K562 (cell line): ENCODE results near the gene FMNL2. TPM values are rescaled to one million over a fixed set of nuclear protein-coding genes. Genes with fewer than 3 reads are reported as not detected.

Experiments used
- ATAC-seq: fragments of 200-7000 bp; cut with Tn5 transposase; 3 replicates; pipeline ENCODE4 v1.9.1; 2020; ENCODE audit warnings: moderate library complexity
- BruUV-seq: library from RNA; stranded (reverse); fragments of 400-500 nt; replicated peaks from 2 replicates; lab custom pipeline; 2021; lab: Mats Ljungman, UMichigan
- CTCF ChIA-PET: fragments of 300-600 bp; formaldehyde crosslinking; extraction: SDS; loops from one replicate; lab custom pipeline; 2021; ENCODE audit warnings: low intra/inter-chr PET ratio; lab: Yijun Ruan, JAX
- POLR2A ChIA-PET: fragments of 300-600, 350-650 bp; sonication (Branson Sonifier 250); formaldehyde crosslinking; extraction: SDS; loops from one replicate; lab custom pipeline; 2021; ENCODE audit warnings: antibody characterized with exemption, inconsistent platforms; lab: Yijun Ruan, JAX
- DNase-seq, 4 experiments: peaks; one replicate each; pipeline versions ENCODE4 v3.0.0 to v3.0.0-alpha.2; 2011 to 2018; ENCODE audit warnings: low spot score in 3 of 4, mixed read lengths in 3 of 4; ENCODE audit errors: extremely low read depth in 1 of 4
- FAIRE-seq: peaks from 2 replicates; lab custom pipeline; 2011; peaks lifted over from hg19 to GRCh38; lab: Jason Lieb, UNC
- H2AFZ ChIP-seq: 2 replicates; pipeline ENCODE4 v1.6.0; 2011; ENCODE audit warnings: low read depth, low read length, control low read depth, inconsistent platforms
- H3K27ac ChIP-seq: fragments of 200-600 bp; 3 replicates; pipeline ENCODE4 v1.8.0; 2011; ENCODE audit warnings: low read depth, mild to moderate bottlenecking, control low read depth, inconsistent platforms, low read length, moderate library complexity, mixed read lengths; ENCODE audit errors: extremely low read depth
- H3K27me3 ChIP-seq, 2 experiments: fragments of 300-600 bp in 1 of 2; 2 replicates in 1 of 2; 3 replicates in 1 of 2; pipeline versions ENCODE4 v1.6.0 to v1.8.0; 2011; ENCODE audit warnings: inconsistent platforms in 2 of 2, low read length in 2 of 2, mild to moderate bottlenecking in 1 of 2, mixed read lengths in 1 of 2, moderate library complexity in 1 of 2; ENCODE audit not compliant: control insufficient read depth in 2 of 2, insufficient read depth in 2 of 2
- H3K36me3 ChIP-seq: fragments of 300-600 bp; 3 replicates; pipeline ENCODE4 v1.8.0; 2011; ENCODE audit warnings: mild to moderate bottlenecking, low read length, inconsistent platforms; ENCODE audit not compliant: control insufficient read depth, insufficient read depth
- H3K4me1 ChIP-seq, 2 experiments: fragments of 200-600 bp in 1 of 2; replicated peaks in 1 of 2; 2 replicates in 1 of 2; 3 replicates in 1 of 2; pipeline versions ENCODE4 v1.5.1 to v1.8.0; 2011; ENCODE audit warnings: inconsistent platforms in 2 of 2, low read length in 2 of 2, mild to moderate bottlenecking in 1 of 2, mixed read lengths in 1 of 2, moderate library complexity in 1 of 2; ENCODE audit not compliant: control insufficient read depth in 2 of 2, insufficient read depth in 2 of 2
- H3K4me2 ChIP-seq: 2 replicates; pipeline ENCODE4 v1.6.1; 2011; ENCODE audit warnings: low read length, control low read depth, inconsistent platforms, mixed read lengths; ENCODE audit not compliant: insufficient read depth
- H3K4me3 ChIP-seq: fragments of 200-600 bp; sonication (generic), shearing (Covaris generic); 2 replicates; pipeline ENCODE4 v1.5.1; 2016; ENCODE audit warnings: control low read depth, inconsistent platforms
- H3K79me2 ChIP-seq: fragments of 200-600 bp; 3 replicates; pipeline ENCODE4 v1.8.0; 2011; ENCODE audit warnings: low read length, inconsistent platforms; ENCODE audit not compliant: control insufficient read depth, insufficient read depth
- H3K9ac ChIP-seq, 2 experiments: 2 replicates each; pipeline versions ENCODE4 v1.6.0 to v1.6.1; 2011; ENCODE audit warnings: low read depth in 2 of 2, low read length in 2 of 2, control low read depth in 1 of 2, inconsistent platforms in 1 of 2, mild to moderate bottlenecking in 1 of 2, mixed read lengths in 1 of 2; ENCODE audit not compliant: insufficient read depth in 1 of 2
- H3K9me1 ChIP-seq: one replicate; pipeline ENCODE4 v1.6.0; 2011; ENCODE audit warnings: inconsistent platforms, mild to moderate bottlenecking, low read length, moderate library complexity; ENCODE audit not compliant: control insufficient read depth, insufficient read depth
- H3K9me3 ChIP-seq: replicated peaks from 2 replicates; pipeline ENCODE4 v1.5.1; 2011; ENCODE audit warnings: low read depth, low read length, inconsistent platforms; ENCODE audit not compliant: control insufficient read depth, insufficient read depth
- H4K20me1 ChIP-seq: replicated peaks from 2 replicates; pipeline ENCODE4 v1.6.1; 2011; ENCODE audit warnings: low read length, inconsistent platforms, mixed read lengths; ENCODE audit not compliant: control insufficient read depth, insufficient read depth
- FIP1L1 ChIP-seq: fragments of 200-400 bp; formaldehyde crosslinking; IDR thresholded peaks from 2 replicates; pipeline ENCODE4 v1.6.1; 2018; ENCODE audit warnings: mild to moderate bottlenecking, low read depth, low read length; ENCODE audit not compliant: poor library complexity, severe bottlenecking
- YY1 ChIP-seq, 3 experiments: IDR thresholded peaks; 2 replicates each; pipeline ENCODE4 v1.6.1; 2011; ENCODE audit warnings: low read length in 2 of 3, mild to moderate bottlenecking in 2 of 3, moderate library complexity in 2 of 3, borderline replicate concordance in 1 of 3, control low read depth in 1 of 3, low read depth in 1 of 3; ENCODE audit not compliant: insufficient read depth in 3 of 3, insufficient replicate concordance in 2 of 3, control insufficient read depth in 1 of 3, insufficient read length in 1 of 3; ENCODE audit errors: extremely low read depth in 1 of 3
- WGBS: fragments of 100-300 bp; shearing (Covaris generic); methylation state at CpG from one replicate; pipeline ENCODE4 v1.1.6; 2016; ENCODE audit warnings: low coverage, mixed read lengths; ENCODE audit not compliant: insufficient coverage; ENCODE audit errors: missing lambda C conversion rate; 5-methylcytosine and 5-hydroxymethylcytosine counted together
- in situ Hi-C: fragments of 300-500 bp; cut with MboI; formaldehyde crosslinking; loops from 4 replicates; pipeline ENCODE4 v1.15.0; 2018; ENCODE audit warnings: inconsistent platforms, mixed read lengths
- intact Hi-C: fragments of 100-400 bp; cut with micrococcal nuclease; formaldehyde crosslinking; loops from 2 replicates; pipeline ENCODE4 v1.14.2; 2022
- polyA plus RNA-seq, 8 experiments: library from polyadenylated mRNA; depleted of rRNA in 4 of 8; stranded (reverse) in 5 of 8; unstranded in 3 of 8; fragments of >200 nt; fragmentation: Nextera tagmentation in 2 of 8; fragmentation: Illumina TruSeq in 1 of 8; extraction: Ambion mirVana in 2 of 8; extraction: Trizol in 1 of 8; gene quantifications; 2 replicates each; pipeline versions ENCODE4 v1.2.1 to v1.2.3, GENCODE V29; 2011 to 2014; ENCODE audit warnings: inconsistent platforms in 1 of 8, missing spikeins in 1 of 8
- total RNA-seq, 7 experiments: library from RNA; depleted of rRNA in 6 of 7; stranded (reverse); fragments of >200 nt in 6 of 7; fragmentation: Illumina TruSeq in 2 of 7; extraction: Trizol in 2 of 7; gene quantifications; 2 replicates each; pipeline versions ENCODE4 v1.2.1 to v1.2.3, GENCODE V29; 2011 to 2021; ENCODE audit warnings: low replicate concordance in 1 of 7
- TF ChIP-seq, protein P1 (sequence below): fragments of 450-650 bp; IDR thresholded peaks from 2 replicates; pipeline ENCODE4 v1.6.1; 2016; ENCODE audit warnings: mild to moderate bottlenecking, moderate library complexity

The FMNL2 gene
- total and polyA plus RNA-seq, 9 of the 15 experiments (the other 6 are each of a cell fraction or from before 2014, with no cell fraction given): 0.15 to 0.49 (median 0.24) TPM; not detected in 1

- FAIRE-seq (no peak), DNase-seq (no peak), ATAC-seq (peak; percentile 50)
- TF ChIP-seq FIP1L1 (no peak), YY1 (IDR thresholded peaks at IDR 0.05; ENCODE audit: borderline replicate concordance in 1 of 3, control insufficient read depth in 1 of 3, extremely low read depth in 1 of 3, insufficient read depth in 3 of 3, insufficient read length in 1 of 3, insufficient replicate concordance in 2 of 3, low read depth in 1 of 3, low read length in 2 of 3) (peak in 1 of 3 experiments; percentile 7)
- TF ChIP-seq, protein P1, sequence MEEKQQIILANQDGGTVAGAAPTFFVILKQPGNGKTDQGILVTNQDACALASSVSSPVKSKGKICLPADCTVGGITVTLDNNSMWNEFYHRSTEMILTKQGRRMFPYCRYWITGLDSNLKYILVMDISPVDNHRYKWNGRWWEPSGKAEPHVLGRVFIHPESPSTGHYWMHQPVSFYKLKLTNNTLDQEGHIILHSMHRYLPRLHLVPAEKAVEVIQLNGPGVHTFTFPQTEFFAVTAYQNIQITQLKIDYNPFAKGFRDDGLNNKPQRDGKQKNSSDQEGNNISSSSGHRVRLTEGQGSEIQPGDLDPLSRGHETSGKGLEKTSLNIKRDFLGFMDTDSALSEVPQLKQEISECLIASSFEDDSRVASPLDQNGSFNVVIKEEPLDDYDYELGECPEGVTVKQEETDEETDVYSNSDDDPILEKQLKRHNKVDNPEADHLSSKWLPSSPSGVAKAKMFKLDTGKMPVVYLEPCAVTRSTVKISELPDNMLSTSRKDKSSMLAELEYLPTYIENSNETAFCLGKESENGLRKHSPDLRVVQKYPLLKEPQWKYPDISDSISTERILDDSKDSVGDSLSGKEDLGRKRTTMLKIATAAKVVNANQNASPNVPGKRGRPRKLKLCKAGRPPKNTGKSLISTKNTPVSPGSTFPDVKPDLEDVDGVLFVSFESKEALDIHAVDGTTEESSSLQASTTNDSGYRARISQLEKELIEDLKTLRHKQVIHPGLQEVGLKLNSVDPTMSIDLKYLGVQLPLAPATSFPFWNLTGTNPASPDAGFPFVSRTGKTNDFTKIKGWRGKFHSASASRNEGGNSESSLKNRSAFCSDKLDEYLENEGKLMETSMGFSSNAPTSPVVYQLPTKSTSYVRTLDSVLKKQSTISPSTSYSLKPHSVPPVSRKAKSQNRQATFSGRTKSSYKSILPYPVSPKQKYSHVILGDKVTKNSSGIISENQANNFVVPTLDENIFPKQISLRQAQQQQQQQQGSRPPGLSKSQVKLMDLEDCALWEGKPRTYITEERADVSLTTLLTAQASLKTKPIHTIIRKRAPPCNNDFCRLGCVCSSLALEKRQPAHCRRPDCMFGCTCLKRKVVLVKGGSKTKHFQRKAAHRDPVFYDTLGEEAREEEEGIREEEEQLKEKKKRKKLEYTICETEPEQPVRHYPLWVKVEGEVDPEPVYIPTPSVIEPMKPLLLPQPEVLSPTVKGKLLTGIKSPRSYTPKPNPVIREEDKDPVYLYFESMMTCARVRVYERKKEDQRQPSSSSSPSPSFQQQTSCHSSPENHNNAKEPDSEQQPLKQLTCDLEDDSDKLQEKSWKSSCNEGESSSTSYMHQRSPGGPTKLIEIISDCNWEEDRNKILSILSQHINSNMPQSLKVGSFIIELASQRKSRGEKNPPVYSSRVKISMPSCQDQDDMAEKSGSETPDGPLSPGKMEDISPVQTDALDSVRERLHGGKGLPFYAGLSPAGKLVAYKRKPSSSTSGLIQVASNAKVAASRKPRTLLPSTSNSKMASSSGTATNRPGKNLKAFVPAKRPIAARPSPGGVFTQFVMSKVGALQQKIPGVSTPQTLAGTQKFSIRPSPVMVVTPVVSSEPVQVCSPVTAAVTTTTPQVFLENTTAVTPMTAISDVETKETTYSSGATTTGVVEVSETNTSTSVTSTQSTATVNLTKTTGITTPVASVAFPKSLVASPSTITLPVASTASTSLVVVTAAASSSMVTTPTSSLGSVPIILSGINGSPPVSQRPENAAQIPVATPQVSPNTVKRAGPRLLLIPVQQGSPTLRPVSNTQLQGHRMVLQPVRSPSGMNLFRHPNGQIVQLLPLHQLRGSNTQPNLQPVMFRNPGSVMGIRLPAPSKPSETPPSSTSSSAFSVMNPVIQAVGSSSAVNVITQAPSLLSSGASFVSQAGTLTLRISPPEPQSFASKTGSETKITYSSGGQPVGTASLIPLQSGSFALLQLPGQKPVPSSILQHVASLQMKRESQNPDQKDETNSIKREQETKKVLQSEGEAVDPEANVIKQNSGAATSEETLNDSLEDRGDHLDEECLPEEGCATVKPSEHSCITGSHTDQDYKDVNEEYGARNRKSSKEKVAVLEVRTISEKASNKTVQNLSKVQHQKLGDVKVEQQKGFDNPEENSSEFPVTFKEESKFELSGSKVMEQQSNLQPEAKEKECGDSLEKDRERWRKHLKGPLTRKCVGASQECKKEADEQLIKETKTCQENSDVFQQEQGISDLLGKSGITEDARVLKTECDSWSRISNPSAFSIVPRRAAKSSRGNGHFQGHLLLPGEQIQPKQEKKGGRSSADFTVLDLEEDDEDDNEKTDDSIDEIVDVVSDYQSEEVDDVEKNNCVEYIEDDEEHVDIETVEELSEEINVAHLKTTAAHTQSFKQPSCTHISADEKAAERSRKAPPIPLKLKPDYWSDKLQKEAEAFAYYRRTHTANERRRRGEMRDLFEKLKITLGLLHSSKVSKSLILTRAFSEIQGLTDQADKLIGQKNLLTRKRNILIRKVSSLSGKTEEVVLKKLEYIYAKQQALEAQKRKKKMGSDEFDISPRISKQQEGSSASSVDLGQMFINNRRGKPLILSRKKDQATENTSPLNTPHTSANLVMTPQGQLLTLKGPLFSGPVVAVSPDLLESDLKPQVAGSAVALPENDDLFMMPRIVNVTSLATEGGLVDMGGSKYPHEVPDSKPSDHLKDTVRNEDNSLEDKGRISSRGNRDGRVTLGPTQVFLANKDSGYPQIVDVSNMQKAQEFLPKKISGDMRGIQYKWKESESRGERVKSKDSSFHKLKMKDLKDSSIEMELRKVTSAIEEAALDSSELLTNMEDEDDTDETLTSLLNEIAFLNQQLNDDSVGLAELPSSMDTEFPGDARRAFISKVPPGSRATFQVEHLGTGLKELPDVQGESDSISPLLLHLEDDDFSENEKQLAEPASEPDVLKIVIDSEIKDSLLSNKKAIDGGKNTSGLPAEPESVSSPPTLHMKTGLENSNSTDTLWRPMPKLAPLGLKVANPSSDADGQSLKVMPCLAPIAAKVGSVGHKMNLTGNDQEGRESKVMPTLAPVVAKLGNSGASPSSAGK: 0 out of 2 replicates have a peak, but pooled peaks have one; percentile 19
- Histone ChIP-seq H3K27me3 (peaks cover 4 to 19% of the 10 kb centered on the region in 2 experiments; a peak in 4 of 5 replicates), H3K9me1 (no peaks in the 10 kb centered on the region), H3K79me2 (no peaks in the 10 kb centered on the region), H3K36me3 (no peaks in the 10 kb centered on the region), H3K4me2 (no peak overlapping the region), H3K4me3 (no peak overlapping the region), H4K20me1 (no peaks in the 10 kb centered on the region), H2AFZ (no peak overlapping the region), H3K4me1 (no peaks in the 10 kb centered on the region), H3K9ac (no peak overlapping the region), H3K9me3 (no peaks in the 10 kb centered on the region), H3K27ac (no peak overlapping the region)
- ChIA-PET CTCF (no interaction called here), POLR2A (interaction anchor here (0.7 kb wide), 1 partner anchor 10 kb away, joined by 5 read pairs; no protein-coding TSS in a partner anchor)
- no TSS peak for BruUV-seq
- intact Hi-C loops (no loop called here), in situ Hi-C loops (no loop called here)
- WGBS: 12% methylated on average over 8 of the region's 8 CpGs
These were observed 211.4 kb downstream of the FMNL2 start for GRCh38 chr2:152546230-152546837.
